ENCODE measurements around the gene RAB43. TPM values are rescaled to one million over a fixed set of nuclear protein-coding genes. Genes with fewer than 3 reads are reported as not detected.
A peak's percentile ranks its signal among the peaks of the same experiment; 100 is the strongest.
"Not testable (repeated sequence)": the region's sequence is repeated elsewhere in the genome, so short reads cannot be mapped to it uniquely, and the experiment has no call there.

RAB43 gene
- total RNA-seq, 3 donors from 2014 or later: 17.4 to 32.0 (median 30.5) TPM

GRCh38 chr3:129112308-129113052, 9.1 kb downstream of the RAB43 start:
- no peak for ATAC-seq
- no peak for DNase-seq
- Histone ChIP-seq H3K9me3 (no peaks in the 10 kb centered on the region), H3K36me3 (ENCODE audit: low read depth) (no peaks in the 10 kb centered on the region), H3K4me1 (ENCODE audit: low read depth) (peaks cover 15% of the 10 kb centered on the region), H3K4me3 (no peak overlapping the region)
- no peak for TF ChIP-seq CTCF (IDR thresholded peaks at IDR 0.05)
- intact Hi-C loops (cut with DNase I, micrococcal nuclease): no loop called here

GRCh38 chr3:129111076-129111780, 10.4 kb downstream of the RAB43 start:
- H3K36me3 ChIP-seq (ENCODE audit: low read depth); ATAC-seq; H3K4me1 ChIP-seq (ENCODE audit: low read depth); H3K4me3 ChIP-seq; H3K9me3 ChIP-seq; intact Hi-C loops (cut with DNase I, micrococcal nuclease); DNase-seq: not testable (repeated sequence)

- Histone ChIP-seq H3K4me1 (ENCODE audit: low read depth) (no peaks in the 10 kb centered on the region), H3K36me3 (ENCODE audit: low read depth) (peaks cover 2% of the 10 kb centered on the region), H3K9me3 (no peaks in the 10 kb centered on the region), H3K4me3 (no peak overlapping the region)
- DNase-seq (no peak), ATAC-seq (no peak)
- intact Hi-C loops (cut with DNase I, micrococcal nuclease): no loop called here
- no peak for TF ChIP-seq CTCF (IDR thresholded peaks at IDR 0.05)
Observed at GRCh38 chr3:129107793-129108192, 13.8 kb downstream of the RAB43 start.

GRCh38 chr3:129106866-129107565, 14.6 kb downstream of the RAB43 start:
- peak; percentile 66 for ATAC-seq

GRCh38 chr3:129106320-129106719, 15.3 kb downstream of the RAB43 start:
- H3K9me3 ChIP-seq: no peaks in the 10 kb centered on the region
- DNase-seq (no peak), ATAC-seq (no peak)
- intact Hi-C loops (cut with DNase I, micrococcal nuclease): no loop called here
- peaks cover 2% of the 10 kb centered on the region for H3K36me3 ChIP-seq (ENCODE audit: low read depth)
- H3K4me1 ChIP-seq (ENCODE audit: low read depth): no peaks in the 10 kb centered on the region
- H3K4me3 ChIP-seq: no peak overlapping the region
- TF ChIP-seq CTCF (IDR thresholded peaks at IDR 0.05): no peak

More at GRCh38 chr3:129106866-129107565, 14.6 kb downstream of the RAB43 start:
- peak in 2 of 3 donors; percentile 71 to 74 for DNase-seq
- peaks cover 2% of the 10 kb centered on the region for H3K36me3 ChIP-seq (ENCODE audit: low read depth)
- intact Hi-C loops (cut with DNase I, micrococcal nuclease): no loop called here
- no peak overlapping the region for H3K4me3 ChIP-seq
- H3K9me3 ChIP-seq: no peaks in the 10 kb centered on the region
- no peak for TF ChIP-seq CTCF (IDR thresholded peaks at IDR 0.05)
- H3K4me1 ChIP-seq (ENCODE audit: low read depth): no peaks in the 10 kb centered on the region

GRCh38 chr3:129105862-129106261, 15.7 kb downstream of the RAB43 start:
- no peaks in the 10 kb centered on the region for H3K9me3 ChIP-seq
- H3K4me1 ChIP-seq (ENCODE audit: low read depth): no peaks in the 10 kb centered on the region
- no peak for DNase-seq
- TF ChIP-seq CTCF (IDR thresholded peaks at IDR 0.05): no peak
- H3K4me3 ChIP-seq: no peak overlapping the region
- ATAC-seq: no peak
- peaks cover 2% of the 10 kb centered on the region for H3K36me3 ChIP-seq (ENCODE audit: low read depth)
- intact Hi-C loops (cut with DNase I, micrococcal nuclease): no loop called here

Measured in mucosa of descending colon (tissue), 3 donors.